IMR-90 (cell line): ENCODE measurements around the gene ZNF519. TPM values are rescaled to one million over a fixed set of nuclear protein-coding genes. Genes with fewer than 3 reads are reported as not detected.
"Not testable (repeated sequence)": the region's sequence is repeated elsewhere in the genome, so short reads cannot be mapped to it uniquely, and the experiment has no call there.

Source experiments
- ATAC-seq: fragments of 200-7000 bp; cut with Tn5 transposase; 2 replicates; pipeline ENCODE4 v1.9.1; 2020; ENCODE audit warnings: low read depth, mild to moderate bottlenecking, moderate library complexity
- BruUV-seq: library from RNA; stranded (reverse); fragments of 400-500 nt; replicated peaks from 2 replicates; lab custom pipeline; 2021; lab: Mats Ljungman, UMichigan
- CTCF ChIA-PET: fragments of 300-600 bp; formaldehyde crosslinking; extraction: SDS; loops from one replicate; lab custom pipeline; 2021; ENCODE audit warnings: antibody characterized with exemption; lab: Yijun Ruan, JAX
- POLR2A ChIA-PET: fragments of 300-600 bp; sonication (Branson Sonifier 250); formaldehyde crosslinking; loops from one replicate; lab custom pipeline; 2022; ENCODE audit warnings: antibody characterized with exemption; ENCODE audit not compliant: unreplicated experiment; lab: Charles Lee
- DNase-seq: peaks from one replicate; pipeline ENCODE4 v3.0.0; 2013
- H2AFZ ChIP-seq: replicated peaks from 2 replicates; pipeline ENCODE3; 2013; ENCODE audit warnings: low read length, mild to moderate bottlenecking; ENCODE audit not compliant: poor library complexity
- H2AK5ac ChIP-seq: 2 replicates; pipeline ENCODE4 v1.6.1; 2013; ENCODE audit warnings: low read depth, low read length, inconsistent platforms
- H2AK9ac ChIP-seq: replicated peaks from 2 replicates; pipeline ENCODE3; 2013; ENCODE audit warnings: mild to moderate bottlenecking, low read depth, low read length, moderate library complexity; ENCODE audit not compliant: poor library complexity
- H2BK120ac ChIP-seq: 2 replicates; pipeline ENCODE4 v1.6.1; 2013; ENCODE audit warnings: low read depth, low read length, inconsistent platforms
- H2BK15ac ChIP-seq: 3 replicates; pipeline ENCODE4 v1.6.1; 2013; ENCODE audit warnings: low read depth, low read length, inconsistent platforms
- H2BK20ac ChIP-seq: 2 replicates; pipeline ENCODE4 v1.6.1; 2013; ENCODE audit warnings: low read depth, mild to moderate bottlenecking, inconsistent platforms, low read length, moderate library complexity
- H2BK5ac ChIP-seq: 2 replicates; pipeline ENCODE4 v1.6.1; 2013; ENCODE audit warnings: mild to moderate bottlenecking, low read depth, low read length, inconsistent platforms; ENCODE audit not compliant: poor library complexity, severe bottlenecking
- H3K14ac ChIP-seq: replicated peaks from 2 replicates; pipeline ENCODE4 v1.6.1; 2013; ENCODE audit warnings: low read depth, low read length, inconsistent platforms
- H3K18ac ChIP-seq: 2 replicates; pipeline ENCODE4 v1.6.1; 2013; ENCODE audit warnings: low read depth, low read length, control low read depth
- H3K23ac ChIP-seq: 2 replicates; pipeline ENCODE4 v1.6.1; 2013; ENCODE audit warnings: low read depth, low read length, inconsistent platforms
- H3K27ac ChIP-seq: 2 replicates; pipeline ENCODE4 v1.5.1; 2013; ENCODE audit warnings: mild to moderate bottlenecking, control low read depth, low read length; ENCODE audit not compliant: insufficient read depth
- H3K27me3 ChIP-seq: 2 replicates; pipeline ENCODE4 v1.6.1; 2013; ENCODE audit warnings: low read length; ENCODE audit not compliant: control insufficient read depth, insufficient read depth
- H3K36me3 ChIP-seq: 2 replicates; pipeline ENCODE4 v1.6.1; 2013; ENCODE audit warnings: low read length, mixed read lengths; ENCODE audit not compliant: control insufficient read depth, insufficient read depth
- H3K4ac ChIP-seq: 2 replicates; pipeline ENCODE4 v1.6.1; 2013; ENCODE audit warnings: low read depth, low read length, inconsistent platforms
- H3K4me1 ChIP-seq: 2 replicates; pipeline ENCODE4 v1.6.1; 2013; ENCODE audit warnings: low read length, mixed read lengths; ENCODE audit not compliant: control insufficient read depth, insufficient read depth
- H3K4me2 ChIP-seq: 2 replicates; pipeline ENCODE4 v1.6.1; 2013; ENCODE audit warnings: low read depth, mild to moderate bottlenecking, control low read depth, low read length, moderate library complexity
- H3K4me3 ChIP-seq: 2 replicates; pipeline ENCODE4 v1.5.1; 2013; ENCODE audit warnings: low read depth, mild to moderate bottlenecking, control low read depth, low read length, moderate library complexity; ENCODE audit not compliant: insufficient read depth
- H3K56ac ChIP-seq: 2 replicates; pipeline ENCODE4 v1.6.1; 2013; ENCODE audit warnings: low read length, inconsistent platforms; ENCODE audit not compliant: insufficient read depth; ENCODE audit errors: extremely low read depth
- H3K79me1 ChIP-seq, 2 experiments: 2 replicates each; pipeline ENCODE4 v1.6.1; 2013; ENCODE audit warnings: low read length in 2 of 2, inconsistent platforms in 1 of 2, low read depth in 1 of 2
- H3K9ac ChIP-seq: 2 replicates; pipeline ENCODE4 v1.6.1; 2013; ENCODE audit warnings: low read depth, low read length, control low read depth
- H3K9me1 ChIP-seq: 2 replicates; pipeline ENCODE4 v1.6.1; 2013; ENCODE audit warnings: low read length, inconsistent platforms; ENCODE audit not compliant: insufficient read depth
- H3K9me3 ChIP-seq: 2 replicates; pipeline ENCODE4 v1.6.1; 2013; ENCODE audit warnings: low read length; ENCODE audit not compliant: control insufficient read depth, insufficient read depth
- H4K20me1 ChIP-seq: 2 replicates; pipeline ENCODE4 v1.6.1; 2013; ENCODE audit warnings: low read length, inconsistent platforms; ENCODE audit not compliant: insufficient read depth
- H4K5ac ChIP-seq: 2 replicates; pipeline ENCODE4 v1.6.1; 2013; ENCODE audit warnings: mild to moderate bottlenecking, low read depth, low read length, control low read depth
- H4K8ac ChIP-seq, 2 experiments: 2 replicates each; pipeline ENCODE4 v1.6.1; 2013; ENCODE audit warnings: low read depth in 2 of 2, low read length in 2 of 2, control low read depth in 1 of 2, inconsistent platforms in 1 of 2
- H4K91ac ChIP-seq: 2 replicates; pipeline ENCODE4 v1.6.1; 2013; ENCODE audit warnings: low read depth, low read length, inconsistent platforms; ENCODE audit not compliant: insufficient read depth
- WGBS, 2 experiments: methylation state at CpG; one replicate each; pipeline versions ENCODE4 v1.1.5 to v1.1.7; 2013; ENCODE audit warnings: missing lambda C conversion rate in 2 of 2; ENCODE audit not compliant: insufficient read length in 1 of 2; ENCODE audit errors: extremely low coverage in 2 of 2; 5-methylcytosine and 5-hydroxymethylcytosine counted together
- dilution Hi-C: fragments of 300-500 bp; cut with HindIII; formaldehyde crosslinking; loops from one replicate; pipeline ENCODE4 v1.14.3; 2018; ENCODE audit warnings: low sequenced_read_pairs; ENCODE audit not compliant: unreplicated experiment
- in situ Hi-C: fragments of 300-500 bp; cut with MboI; formaldehyde crosslinking; loops from 3 replicates; pipeline ENCODE4 v1.14.3; 2019; ENCODE audit warnings: low sequenced_read_pairs, inconsistent platforms, mixed read lengths
- intact Hi-C: fragments of 100-400 bp; cut with micrococcal nuclease; formaldehyde crosslinking; loops from 2 replicates; pipeline ENCODE4 v1.10.0; 2022
- polyA plus RNA-seq, 3 experiments: library from polyadenylated mRNA; depleted of rRNA; stranded (reverse); fragments of >200 nt; gene quantifications; 2 replicates each; pipeline ENCODE4 v1.2.3, GENCODE V29; 2012; ENCODE audit warnings: low replicate concordance in 1 of 3
- total RNA-seq: library from RNA; depleted of rRNA; stranded (reverse); fragments of >200 nt; gene quantifications from 2 replicates; pipeline ENCODE4 v1.2.3, GENCODE V29; 2012

ZNF519 gene
- total and polyA plus RNA-seq, 2 of the 4 experiments (the other 2 are of a cell fraction) = 2.3 to 4.7 TPM

- H2AFZ ChIP-seq, H4K91ac ChIP-seq, H3K36me3 ChIP-seq, H4K8ac ChIP-seq, CTCF ChIA-PET, H3K27me3 ChIP-seq, in situ Hi-C loops, POLR2A ChIA-PET, H2BK120ac ChIP-seq, H3K18ac ChIP-seq, H3K4ac ChIP-seq, H3K56ac ChIP-seq, intact Hi-C loops, DNase-seq, H3K9me1 ChIP-seq, H2BK15ac ChIP-seq, H3K9ac ChIP-seq, H3K9me3 ChIP-seq, H2AK5ac ChIP-seq, H4K5ac ChIP-seq, H3K79me1 ChIP-seq, H3K23ac ChIP-seq, H2BK5ac ChIP-seq, dilution Hi-C loops, ATAC-seq, H3K4me2 ChIP-seq, H3K27ac ChIP-seq, H2BK20ac ChIP-seq, H3K14ac ChIP-seq, H3K4me3 ChIP-seq, BruUV-seq, H4K20me1 ChIP-seq, H3K4me1 ChIP-seq, H2AK9ac ChIP-seq: not testable (repeated sequence)
- 44% methylated on average over 4 of the region's 6 CpGs; no CpG with 5 or more reads in 1 of the 2 experiments for whole genome bisulfite sequencing, 2 experiments
Observed at GRCh38 chr18:14170367-14171036, 38.3 kb upstream of the ZNF519 start.

- H4K91ac ChIP-seq, DNase-seq, BruUV-seq, H3K23ac ChIP-seq, H3K79me1 ChIP-seq, ATAC-seq, dilution Hi-C loops, H3K36me3 ChIP-seq, H2BK20ac ChIP-seq, H3K9ac ChIP-seq, H4K20me1 ChIP-seq, H2BK120ac ChIP-seq, H2AK9ac ChIP-seq, CTCF ChIA-PET, H2BK15ac ChIP-seq, H4K5ac ChIP-seq, intact Hi-C loops, POLR2A ChIA-PET, H3K4me1 ChIP-seq, H3K4ac ChIP-seq, H2AFZ ChIP-seq, H3K18ac ChIP-seq, H4K8ac ChIP-seq, H3K27ac ChIP-seq, H3K9me3 ChIP-seq, H3K14ac ChIP-seq, H3K4me2 ChIP-seq, H2BK5ac ChIP-seq, H2AK5ac ChIP-seq, H3K4me3 ChIP-seq, H3K9me1 ChIP-seq, in situ Hi-C loops, H3K27me3 ChIP-seq, H3K56ac ChIP-seq: not testable (repeated sequence)
- no CpG with 5 or more reads among the region's 8 CpGs for WGBS, 2 experiments
Observed at GRCh38 chr18:14162915-14163314, 30.7 kb upstream of the ZNF519 start.
